Osteoblast (primary cell): ENCODE results near the gene TTLL9. TPM values are rescaled to one million over a fixed set of nuclear protein-coding genes. Genes with fewer than 3 reads are reported as not detected.

Experiments
- DNase-seq: peaks from one replicate; pipeline ENCODE4 v3.0.0; 2011; ENCODE audit warnings: low spot score, mixed read lengths; ENCODE audit not compliant: insufficient read length; ENCODE audit errors: missing footprints
- H2AFZ ChIP-seq: 2 replicates; pipeline ENCODE4 v1.6.0; 2011; ENCODE audit warnings: mild to moderate bottlenecking, low read length
- H3K27ac ChIP-seq: 2 replicates; pipeline ENCODE4 v1.5.1; 2011; ENCODE audit warnings: mild to moderate bottlenecking, low read depth, low read length, moderate library complexity
- H3K27me3 ChIP-seq: 2 replicates; pipeline ENCODE4 v1.6.0; 2012; ENCODE audit warnings: mild to moderate bottlenecking, control low read depth, inconsistent platforms, low read length, moderate library complexity; ENCODE audit not compliant: insufficient read depth
- H3K36me3 ChIP-seq: 2 replicates; pipeline ENCODE4 v1.5.1; 2011; ENCODE audit warnings: mild to moderate bottlenecking, low read length, control low read depth, moderate library complexity; ENCODE audit not compliant: insufficient read depth
- H3K4me1 ChIP-seq: 2 replicates; pipeline ENCODE4 v1.5.1; 2011; ENCODE audit warnings: mild to moderate bottlenecking, low read length, control low read depth, moderate library complexity; ENCODE audit not compliant: insufficient read depth
- H3K4me2 ChIP-seq: 2 replicates; pipeline ENCODE4 v1.6.0; 2011; ENCODE audit warnings: mild to moderate bottlenecking, low read length; ENCODE audit not compliant: insufficient read depth
- H3K4me3 ChIP-seq: fragments of 200-600 bp; sonication (generic); 3 replicates; pipeline ENCODE4 v1.5.1; 2012; ENCODE audit warnings: mild to moderate bottlenecking, low read length, inconsistent platforms; ENCODE audit not compliant: insufficient read depth
- H3K79me2 ChIP-seq: 2 replicates; pipeline ENCODE4 v1.6.0; 2012; ENCODE audit warnings: mild to moderate bottlenecking, low read length, control low read depth, inconsistent platforms; ENCODE audit not compliant: insufficient read depth
- H3K9me3 ChIP-seq: 2 replicates; pipeline ENCODE4 v1.5.1; 2011; ENCODE audit warnings: low read depth, low read length, control low read depth
- H4K20me1 ChIP-seq: 2 replicates; pipeline ENCODE4 v1.6.0; 2012; ENCODE audit warnings: mild to moderate bottlenecking, low read length, control low read depth; ENCODE audit not compliant: insufficient read depth
- CTCF ChIP-seq: IDR thresholded peaks from 2 replicates; pipeline ENCODE4 v1.5.1; 2011; ENCODE audit warnings: mild to moderate bottlenecking, low read depth, low read length, moderate library complexity; ENCODE audit errors: extremely low read depth
- total RNA-seq: library from RNA; depleted of rRNA; stranded (reverse); fragments of >200 nt; gene quantifications from 2 replicates; pipeline ENCODE4 v1.2.3, GENCODE V29; 2012

The TTLL9 gene
- total RNA-seq, 1 donor, result 0.72 TPM

GRCh38 chr20:31967830-31968249 lies 97.4 kb downstream of the TTLL9 start, which contains the start of gene XKR7:
XKR7 (plus strand) TSS chr20:31968151; CDS start chr20:31968176, 25 bp downstream.
- no peak within 1 kb of the TSS for H3K4me3 ChIP-seq

GRCh38 chr20:31968291-31969126 lies 98.1 kb downstream of the TTLL9 start:
- peak; percentile 98 for DNase-seq
- H2AFZ ChIP-seq, result no peak overlapping the region
- H3K27me3 ChIP-seq, result peaks cover 30% of the 10 kb centered on the region
- H3K27ac ChIP-seq, result no peak overlapping the region
- TF ChIP-seq CTCF, result no peak
- no peaks in the 10 kb centered on the region for H3K36me3 ChIP-seq
- H3K4me2 ChIP-seq, result no peak overlapping the region
- no peaks in the 10 kb centered on the region for H3K79me2 ChIP-seq
- H3K4me1 ChIP-seq, result no peaks in the 10 kb centered on the region
- no peak overlapping the region for H3K4me3 ChIP-seq
- peaks cover 3% of the 10 kb centered on the region for H4K20me1 ChIP-seq
- H3K9me3 ChIP-seq, result no peaks in the 10 kb centered on the region

More at GRCh38 chr20:31967830-31968249, 97.4 kb downstream of the TTLL9 start, which contains the start of gene XKR7:
- H4K20me1 ChIP-seq, result peaks cover 3% of the 10 kb centered on the region
- no peak for TF ChIP-seq CTCF
- no peaks in the 10 kb centered on the region for H3K79me2 ChIP-seq
- H3K9me3 ChIP-seq, result no peaks in the 10 kb centered on the region
- no peak for DNase-seq
- H3K4me1 ChIP-seq, result no peaks in the 10 kb centered on the region
- no peak within 1 kb of the TSS for H2AFZ ChIP-seq
- H3K27ac ChIP-seq, result no peak within 1 kb of the TSS
- H3K27me3 ChIP-seq, result peaks cover 30% of the 10 kb centered on the region
- H3K4me2 ChIP-seq, result no peak within 1 kb of the TSS
- no peaks in the 10 kb centered on the region for H3K36me3 ChIP-seq

GRCh38 chr20:31969991-31970390 lies 99.6 kb downstream of the TTLL9 start:
- Histone ChIP-seq H3K27ac (no peak overlapping the region), H3K79me2 (no peaks in the 10 kb centered on the region), H3K4me1 (no peaks in the 10 kb centered on the region), H4K20me1 (peaks cover 3% of the 10 kb centered on the region), H3K27me3 (peaks cover 29% of the 10 kb centered on the region), H3K4me3 (no peak overlapping the region), H2AFZ (no peak overlapping the region), H3K36me3 (no peaks in the 10 kb centered on the region), H3K4me2 (no peak overlapping the region), H3K9me3 (no peaks in the 10 kb centered on the region)
- TF ChIP-seq CTCF, result no peak
- DNase-seq, result no peak

- H3K36me3 ChIP-seq, result no peaks in the 10 kb centered on the region
- H3K4me3 ChIP-seq, result no peak overlapping the region
- H2AFZ ChIP-seq, result no peak overlapping the region
- H3K4me2 ChIP-seq, result no peak overlapping the region
- DNase-seq, result no peak
- no peak for TF ChIP-seq CTCF
- no peaks in the 10 kb centered on the region for H3K4me1 ChIP-seq
- no peaks in the 10 kb centered on the region for H3K79me2 ChIP-seq
- H3K27me3 ChIP-seq, result peaks cover 30% of the 10 kb centered on the region
- H4K20me1 ChIP-seq, result no peaks in the 10 kb centered on the region
- no peaks in the 10 kb centered on the region for H3K9me3 ChIP-seq
- no peak overlapping the region for H3K27ac ChIP-seq
Observed at GRCh38 chr20:31972471-31973021, 102.1 kb downstream of the TTLL9 start.
